HCT116 (cell line): ENCODE measurements around the gene CNTNAP5. TPM values are rescaled to one million over a fixed set of nuclear protein-coding genes. Genes with fewer than 3 reads are reported as not detected.

Source experiments
- ATAC-seq: fragments of 200-7000 bp; cut with Tn5 transposase; 2 replicates; pipeline ENCODE4 v1.9.1; 2020; ENCODE audit warnings: mild to moderate bottlenecking, moderate library complexity
- BruUV-seq: library from RNA; stranded (reverse); fragments of 400-500 nt; replicated peaks from 2 replicates; lab custom pipeline; 2021; lab: Mats Ljungman, UMichigan
- CTCF ChIA-PET: fragments of 300-600 bp; sonication (Branson Sonifier 250); formaldehyde crosslinking; loops from one replicate; lab custom pipeline; 2021; ENCODE audit warnings: antibody characterized with exemption; lab: Charles Lee
- POLR2A ChIA-PET: fragments of 300-600, 350-600 bp; sonication (Branson Sonifier 250); formaldehyde crosslinking; loops from one replicate; lab custom pipeline; 2021; ENCODE audit warnings: antibody characterized with exemption; lab: Charles Lee
- RAD21 ChIA-PET, 2 experiments: fragments of 300-600 bp; sonication (Branson Sonifier 250); formaldehyde crosslinking; loops; one replicate each; lab custom pipeline; 2023; ENCODE audit warnings: low total read pairs in 2 of 2; ENCODE audit not compliant: uncharacterized antibody in 2 of 2, unreplicated experiment in 2 of 2, low non-redundant PET in 1 of 2; lab: Charles Lee
- DNase-seq: peaks from one replicate; pipeline ENCODE4 v3.0.0-alpha.2; 2010; ENCODE audit warnings: low read depth, low spot score
- H2AFZ ChIP-seq: fragments of 200-600 bp; shearing (Covaris generic), sonication (generic); 2 replicates; pipeline ENCODE4 v1.6.1; 2017; ENCODE audit warnings: low read depth, mixed run types, mixed read lengths, antibody characterized with exemption, low read length; ENCODE audit not compliant: poor library complexity, severe bottlenecking
- H3K27ac ChIP-seq: 2 replicates; pipeline ENCODE4 v1.5.1; 2012; ENCODE audit warnings: low read depth, low read length
- H3K27me3 ChIP-seq: fragments of 200-600 bp; sonication (generic); 2 replicates; pipeline ENCODE4 v1.6.1; 2016; ENCODE audit warnings: mixed run types, low read length, mixed read lengths; ENCODE audit not compliant: insufficient read depth
- H3K36me3 ChIP-seq, 2 experiments: fragments of 200-500 bp in 1 of 2; fragments of 200-600 bp in 1 of 2; sonication (Bioruptor generic) in 1 of 2; sonication (generic) in 1 of 2; 2 replicates each; pipeline versions ENCODE4 v1.5.1 to v1.6.1; 2014 to 2016; ENCODE audit warnings: low read length in 2 of 2, inconsistent platforms in 1 of 2, mixed read lengths in 1 of 2, mixed run types in 1 of 2; ENCODE audit not compliant: insufficient read depth in 2 of 2, control insufficient read depth in 1 of 2
- H3K4me1 ChIP-seq, 2 experiments: fragments of 200-600 bp in 1 of 2; sonication (generic) in 1 of 2; 2 replicates each; pipeline versions ENCODE4 v1.5.1 to v1.6.1; 2012 to 2017; ENCODE audit warnings: low read length in 2 of 2, inconsistent platforms in 1 of 2, mild to moderate bottlenecking in 1 of 2, mixed read lengths in 1 of 2, mixed run types in 1 of 2, moderate library complexity in 1 of 2; ENCODE audit not compliant: insufficient read depth in 2 of 2, control insufficient read depth in 1 of 2
- H3K4me2 ChIP-seq: fragments of 200-600 bp; sonication (generic); 2 replicates; pipeline ENCODE4 v1.6.1; 2017; ENCODE audit warnings: mixed run types, low read length, mixed read lengths
- H3K4me3 ChIP-seq, 2 experiments: fragments of 200-600 bp in 1 of 2; sonication (generic) in 1 of 2; replicated peaks in 1 of 2; 2 replicates each; pipeline ENCODE4 v1.5.1; 2011 to 2016; ENCODE audit warnings: low read length in 2 of 2, control low read depth in 1 of 2, low read depth in 1 of 2, mild to moderate bottlenecking in 1 of 2, mixed read lengths in 1 of 2, mixed run types in 1 of 2
- H3K79me2 ChIP-seq: fragments of 200-600 bp; sonication (generic); 2 replicates; pipeline ENCODE4 v1.6.1; 2017; ENCODE audit warnings: mild to moderate bottlenecking, mixed run types, low read length, moderate library complexity, mixed read lengths; ENCODE audit not compliant: insufficient read depth
- H3K9ac ChIP-seq: fragments of 200-600 bp; sonication (generic); 2 replicates; pipeline ENCODE4 v1.6.1; 2016; ENCODE audit warnings: low read length, mixed read lengths
- H3K9me2 ChIP-seq: fragments of 200-600 bp; sonication (generic), shearing (Covaris generic); 2 replicates; pipeline ENCODE4 v1.6.1; 2017; ENCODE audit warnings: mixed run types, mild to moderate bottlenecking, moderate library complexity; ENCODE audit not compliant: insufficient read depth
- H3K9me3 ChIP-seq, 2 experiments: fragments of 200-500 bp in 1 of 2; fragments of 200-600 bp in 1 of 2; sonication (Bioruptor generic) in 1 of 2; sonication (generic) in 1 of 2; 2 replicates each; pipeline ENCODE4 v1.6.1; 2014 to 2017; ENCODE audit warnings: low read length in 2 of 2, mixed read lengths in 2 of 2, inconsistent platforms in 1 of 2, low read depth in 1 of 2, mild to moderate bottlenecking in 1 of 2, mixed run types in 1 of 2, moderate library complexity in 1 of 2; ENCODE audit not compliant: control insufficient read depth in 1 of 2, insufficient read depth in 1 of 2
- H4K20me1 ChIP-seq: fragments of 200-600 bp; sonication (generic), shearing (Covaris generic); 2 replicates; pipeline ENCODE4 v1.6.1; 2017; ENCODE audit warnings: mixed run types, mild to moderate bottlenecking, moderate library complexity; ENCODE audit not compliant: insufficient read depth
- CBX3 ChIP-seq: IDR thresholded peaks from 2 replicates; pipeline ENCODE4 v1.6.1; 2012; ENCODE audit warnings: low read depth
- EGR1 ChIP-seq: IDR thresholded peaks from 2 replicates; pipeline ENCODE4 v1.6.1; 2012; ENCODE audit warnings: low read depth
- ELF1 ChIP-seq: IDR thresholded peaks from 2 replicates; pipeline ENCODE4 v1.6.1; 2012; ENCODE audit warnings: low read depth, borderline replicate concordance
- EZH2 ChIP-seq: fragments of 200-600 bp; sonication (generic); IDR thresholded peaks from 2 replicates; pipeline ENCODE4 v1.6.1; 2017; ENCODE audit warnings: antibody characterized with exemption, mixed run types
- FOSL1 ChIP-seq: IDR thresholded peaks from 2 replicates; pipeline ENCODE4 v1.6.1; 2012; ENCODE audit warnings: low read depth
- JUND ChIP-seq: IDR thresholded peaks from 2 replicates; pipeline ENCODE4 v1.6.1; 2012
- POLR2AphosphoS5 ChIP-seq: IDR thresholded peaks from 2 replicates; pipeline ENCODE4 v1.6.1; 2011; ENCODE audit warnings: mild to moderate bottlenecking, low read depth, low read length, moderate library complexity
- RAD21 ChIP-seq: IDR thresholded peaks from 2 replicates; pipeline ENCODE4 v1.6.1; 2012; ENCODE audit warnings: low read depth, mild to moderate bottlenecking
- SIN3A ChIP-seq: IDR thresholded peaks from 2 replicates; pipeline ENCODE4 v1.6.1; 2012; ENCODE audit warnings: low read depth
- SP1 ChIP-seq: IDR thresholded peaks from 2 replicates; pipeline ENCODE4 v1.6.1; 2012; ENCODE audit warnings: low read depth
- SRF ChIP-seq: IDR thresholded peaks from 2 replicates; pipeline ENCODE4 v1.6.1; 2012; ENCODE audit warnings: low read depth
- YY1 ChIP-seq: IDR thresholded peaks from 2 replicates; pipeline ENCODE4 v1.6.1; 2011; ENCODE audit warnings: low read length, low read depth, moderate library complexity, mild to moderate bottlenecking; ENCODE audit not compliant: insufficient replicate concordance; ENCODE audit errors: extremely low read depth
- ZFX ChIP-seq: fragments of 450-650 bp; IDR thresholded peaks from 2 replicates; pipeline ENCODE4 v1.6.1; 2017
- ZNF274 ChIP-seq: fragments of 200-500 bp; sonication (Bioruptor generic); IDR thresholded peaks from 2 replicates; pipeline ENCODE4 v1.6.1; 2014; ENCODE audit warnings: mild to moderate bottlenecking, low read depth, low read length, inconsistent platforms
- intact Hi-C: fragments of 100-400 bp; cut with micrococcal nuclease; formaldehyde crosslinking; loops from 2 replicates; pipeline ENCODE4 v1.10.0; 2022
- total RNA-seq: library from RNA; stranded (reverse); gene quantifications from one replicate; pipeline ENCODE4 v1.2.1, GENCODE V29; 2021; ENCODE audit not compliant: unreplicated experiment
- TF ChIP-seq, protein P1 (sequence below): IDR thresholded peaks from 2 replicates; pipeline ENCODE4 v1.6.1; 2012
- TF ChIP-seq, protein P2 (sequence below): IDR thresholded peaks from 2 replicates; pipeline ENCODE4 v1.6.1; 2012
- TF ChIP-seq, protein P3 (sequence below): IDR thresholded peaks from 2 replicates; pipeline ENCODE4 v1.6.1; 2012; ENCODE audit warnings: low read depth
- TF ChIP-seq, protein P4 (sequence below), 3 experiments: fragments of 200-600 bp in 1 of 3; sonication (generic) in 1 of 3; IDR thresholded peaks in 2 of 3; conservative IDR thresholded peaks in 1 of 3; 2 replicates each; pipeline ENCODE4 v1.5.1; 2012 to 2017; ENCODE audit warnings: low read depth in 2 of 3, low read length in 2 of 3, antibody characterized with exemption in 1 of 3, borderline replicate concordance in 1 of 3, control low read depth in 1 of 3, mild to moderate bottlenecking in 1 of 3, mixed read lengths in 1 of 3, mixed run types in 1 of 3, moderate library complexity in 1 of 3; ENCODE audit not compliant: insufficient read depth in 1 of 3

CNTNAP5 gene
- total RNA-seq, 1 experiment from 2014 or later: not detected

DNA sequence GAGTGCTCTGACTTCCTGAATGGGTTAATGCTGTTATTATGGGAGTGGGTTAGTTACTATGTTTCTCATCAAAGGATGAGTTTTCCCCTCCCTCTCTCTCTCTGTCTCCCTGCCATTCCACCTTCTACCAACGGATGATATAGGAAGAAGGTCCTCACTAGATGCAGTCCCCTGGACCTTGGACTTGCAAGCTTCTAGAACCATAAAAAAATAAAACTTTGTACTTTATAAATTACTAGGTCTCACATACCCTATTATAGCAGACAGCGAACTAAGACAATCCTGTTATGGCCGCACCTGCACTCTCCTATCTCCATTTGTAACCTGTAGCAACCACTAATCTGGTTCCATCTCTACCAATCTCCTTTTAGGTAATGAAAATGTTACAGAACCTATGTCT lies 564.9 kb downstream of the CNTNAP5 start:
- peaks cover 8 to 10% of the 10 kb centered on the region in 2 experiments; a peak in 2 of 4 replicates for H3K9me3 ChIP-seq
- H3K79me2 ChIP-seq: no peaks in the 10 kb centered on the region
- TF ChIP-seq EZH2 (no peak), POLR2AphosphoS5 (no peak), SP1 (no peak), SIN3A (no peak), ZNF274 (no peak), ELF1 (no peak), JUND (no peak), FOSL1 (no peak), SRF (no peak), RAD21 (no peak), EGR1 (no peak), YY1 (no peak), ZFX (no peak), CBX3 (no peak)
- TF ChIP-seq, protein P1, sequence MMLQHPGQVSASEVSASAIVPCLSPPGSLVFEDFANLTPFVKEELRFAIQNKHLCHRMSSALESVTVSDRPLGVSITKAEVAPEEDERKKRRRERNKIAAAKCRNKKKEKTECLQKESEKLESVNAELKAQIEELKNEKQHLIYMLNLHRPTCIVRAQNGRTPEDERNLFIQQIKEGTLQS: no peak
- TF ChIP-seq, protein P2, sequence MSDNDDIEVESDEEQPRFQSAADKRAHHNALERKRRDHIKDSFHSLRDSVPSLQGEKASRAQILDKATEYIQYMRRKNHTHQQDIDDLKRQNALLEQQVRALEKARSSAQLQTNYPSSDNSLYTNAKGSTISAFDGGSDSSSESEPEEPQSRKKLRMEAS: no peak
- TF ChIP-seq, protein P3, sequence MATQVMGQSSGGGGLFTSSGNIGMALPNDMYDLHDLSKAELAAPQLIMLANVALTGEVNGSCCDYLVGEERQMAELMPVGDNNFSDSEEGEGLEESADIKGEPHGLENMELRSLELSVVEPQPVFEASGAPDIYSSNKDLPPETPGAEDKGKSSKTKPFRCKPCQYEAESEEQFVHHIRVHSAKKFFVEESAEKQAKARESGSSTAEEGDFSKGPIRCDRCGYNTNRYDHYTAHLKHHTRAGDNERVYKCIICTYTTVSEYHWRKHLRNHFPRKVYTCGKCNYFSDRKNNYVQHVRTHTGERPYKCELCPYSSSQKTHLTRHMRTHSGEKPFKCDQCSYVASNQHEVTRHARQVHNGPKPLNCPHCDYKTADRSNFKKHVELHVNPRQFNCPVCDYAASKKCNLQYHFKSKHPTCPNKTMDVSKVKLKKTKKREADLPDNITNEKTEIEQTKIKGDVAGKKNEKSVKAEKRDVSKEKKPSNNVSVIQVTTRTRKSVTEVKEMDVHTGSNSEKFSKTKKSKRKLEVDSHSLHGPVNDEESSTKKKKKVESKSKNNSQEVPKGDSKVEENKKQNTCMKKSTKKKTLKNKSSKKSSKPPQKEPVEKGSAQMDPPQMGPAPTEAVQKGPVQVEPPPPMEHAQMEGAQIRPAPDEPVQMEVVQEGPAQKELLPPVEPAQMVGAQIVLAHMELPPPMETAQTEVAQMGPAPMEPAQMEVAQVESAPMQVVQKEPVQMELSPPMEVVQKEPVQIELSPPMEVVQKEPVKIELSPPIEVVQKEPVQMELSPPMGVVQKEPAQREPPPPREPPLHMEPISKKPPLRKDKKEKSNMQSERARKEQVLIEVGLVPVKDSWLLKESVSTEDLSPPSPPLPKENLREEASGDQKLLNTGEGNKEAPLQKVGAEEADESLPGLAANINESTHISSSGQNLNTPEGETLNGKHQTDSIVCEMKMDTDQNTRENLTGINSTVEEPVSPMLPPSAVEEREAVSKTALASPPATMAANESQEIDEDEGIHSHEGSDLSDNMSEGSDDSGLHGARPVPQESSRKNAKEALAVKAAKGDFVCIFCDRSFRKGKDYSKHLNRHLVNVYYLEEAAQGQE: no peak
- TF ChIP-seq, protein P4, sequence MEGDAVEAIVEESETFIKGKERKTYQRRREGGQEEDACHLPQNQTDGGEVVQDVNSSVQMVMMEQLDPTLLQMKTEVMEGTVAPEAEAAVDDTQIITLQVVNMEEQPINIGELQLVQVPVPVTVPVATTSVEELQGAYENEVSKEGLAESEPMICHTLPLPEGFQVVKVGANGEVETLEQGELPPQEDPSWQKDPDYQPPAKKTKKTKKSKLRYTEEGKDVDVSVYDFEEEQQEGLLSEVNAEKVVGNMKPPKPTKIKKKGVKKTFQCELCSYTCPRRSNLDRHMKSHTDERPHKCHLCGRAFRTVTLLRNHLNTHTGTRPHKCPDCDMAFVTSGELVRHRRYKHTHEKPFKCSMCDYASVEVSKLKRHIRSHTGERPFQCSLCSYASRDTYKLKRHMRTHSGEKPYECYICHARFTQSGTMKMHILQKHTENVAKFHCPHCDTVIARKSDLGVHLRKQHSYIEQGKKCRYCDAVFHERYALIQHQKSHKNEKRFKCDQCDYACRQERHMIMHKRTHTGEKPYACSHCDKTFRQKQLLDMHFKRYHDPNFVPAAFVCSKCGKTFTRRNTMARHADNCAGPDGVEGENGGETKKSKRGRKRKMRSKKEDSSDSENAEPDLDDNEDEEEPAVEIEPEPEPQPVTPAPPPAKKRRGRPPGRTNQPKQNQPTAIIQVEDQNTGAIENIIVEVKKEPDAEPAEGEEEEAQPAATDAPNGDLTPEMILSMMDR (IDR thresholded peaks at IDR 0.05 in 2 of 3, conservative IDR thresholded peaks at IDR 0.05 in 1 of 3; ENCODE audit: borderline replicate concordance in 1 of 3, insufficient read depth in 1 of 3, low read depth in 2 of 3, low read length in 2 of 3): no peak
- no peak overlapping the region for H3K27ac ChIP-seq
- DNase-seq (no peak), ATAC-seq (no peak)
- no peaks in the 10 kb centered on the region for H3K9me2 ChIP-seq
- RAD21 ChIA-PET: no interaction called here
- no peaks in the 10 kb centered on the region for H3K27me3 ChIP-seq
- no peak overlapping the region for H3K4me3 ChIP-seq
- H3K36me3 ChIP-seq: no peaks in the 10 kb centered on the region
- no peaks in the 10 kb centered on the region for H4K20me1 ChIP-seq
- no peak overlapping the region for H2AFZ ChIP-seq
- intact Hi-C loops: no loop called here
- no peaks in the 10 kb centered on the region for H3K4me1 ChIP-seq
- CTCF ChIA-PET: no interaction called here
- no peak overlapping the region for H3K4me2 ChIP-seq
- no TSS peak for BruUV-seq
- H3K9ac ChIP-seq: no peak overlapping the region
- POLR2A ChIA-PET: no interaction called here
